Muscle layer of colon (tissue), 2 donors: ENCODE measurements around the gene SH2D3A.

Source experiments
- H3K27ac ChIP-seq: one replicate; pipeline ENCODE4 v1.7.0; 2013; ENCODE audit warnings: low read depth, mild to moderate bottlenecking, low read length, moderate library complexity
- H3K27me3 ChIP-seq, 2 donors: one replicate each; pipeline ENCODE4 v1.7.0; 2013; ENCODE audit warnings: low read length in 2 of 2, mild to moderate bottlenecking in 2 of 2; ENCODE audit not compliant: insufficient read depth in 2 of 2, control insufficient read depth in 1 of 2
- H3K36me3 ChIP-seq: one replicate; pipeline ENCODE4 v1.7.0; 2013; ENCODE audit warnings: mild to moderate bottlenecking, low read length; ENCODE audit not compliant: insufficient read depth
- H3K4me1 ChIP-seq: one replicate; pipeline ENCODE4 v1.7.0; 2013; ENCODE audit warnings: mild to moderate bottlenecking, low read length; ENCODE audit not compliant: insufficient read depth
- H3K4me3 ChIP-seq, 2 donors: one replicate each; pipeline ENCODE4 v1.7.0; 2013; ENCODE audit warnings: low read length in 2 of 2, low read depth in 1 of 2, mild to moderate bottlenecking in 1 of 2, moderate library complexity in 1 of 2
- H3K9ac ChIP-seq: one replicate; pipeline ENCODE4 v1.7.0; 2013; ENCODE audit warnings: low read length
- H3K9me3 ChIP-seq: one replicate; pipeline ENCODE4 v1.7.0; 2013; ENCODE audit warnings: mild to moderate bottlenecking, low read length
- donor health status: abdominal sarcoma.
- donor health status: Adenocarcinoma of cecum.

The SH2D3A gene

GRCh38 chr19:6707658-6708018, 59.6 kb downstream of the SH2D3A start:
- peaks cover 0 to 24% of the 10 kb centered on the region in 2 donors for H3K27me3 ChIP-seq
- no peak overlapping the region for H3K27ac ChIP-seq
- H3K9me3 ChIP-seq = no peaks in the 10 kb centered on the region
- H3K4me1 ChIP-seq = no peaks in the 10 kb centered on the region
- no peak overlapping the region for H3K4me3 ChIP-seq
- H3K36me3 ChIP-seq = no peaks in the 10 kb centered on the region
- no peak overlapping the region for H3K9ac ChIP-seq

- Histone ChIP-seq H3K9me3 (no peaks in the 10 kb centered on the region), H3K36me3 (no peaks in the 10 kb centered on the region), H3K4me1 (no peaks in the 10 kb centered on the region), H3K9ac (no peak overlapping the region), H3K27me3 (peaks cover 0 to 24% of the 10 kb centered on the region in 2 donors), H3K27ac (no peak overlapping the region), H3K4me3 (no peak overlapping the region)
Observed at GRCh38 chr19:6707011-6707657, 60.1 kb downstream of the SH2D3A start.

- Histone ChIP-seq H3K9me3 (no peaks in the 10 kb centered on the region), H3K36me3 (no peaks in the 10 kb centered on the region), H3K4me3 (no peak overlapping the region), H3K27me3 (peaks cover 0 to 23% of the 10 kb centered on the region in 2 donors), H3K4me1 (no peaks in the 10 kb centered on the region), H3K9ac (no peak overlapping the region), H3K27ac (no peak overlapping the region)
Observed at GRCh38 chr19:6706633-6706958, 60.6 kb downstream of the SH2D3A start.

GRCh38 chr19:6705931-6706632, 61.2 kb downstream of the SH2D3A start:
- H3K27me3 ChIP-seq = peaks cover 0 to 18% of the 10 kb centered on the region in 2 donors
- no peaks in the 10 kb centered on the region for H3K9me3 ChIP-seq
- H3K4me1 ChIP-seq = no peaks in the 10 kb centered on the region
- no peak overlapping the region for H3K4me3 ChIP-seq
- H3K36me3 ChIP-seq = no peaks in the 10 kb centered on the region
- H3K9ac ChIP-seq = no peak overlapping the region
- no peak overlapping the region for H3K27ac ChIP-seq
